ENCODE data around the gene NNMT. TPM values are rescaled to one million over a fixed set of nuclear protein-coding genes. Genes with fewer than 3 reads are reported as not detected.

The NNMT gene
- total RNA-seq, 2 experiments from 2014 or later = not detected

GRCh38 chr11:114314096-114314495, 17.9 kb downstream of the NNMT start:
- no peaks in the 10 kb centered on the region for H4K20me1 ChIP-seq (ENCODE audit: insufficient read depth, low read length)
- H2AFZ ChIP-seq (ENCODE audit: low read length) = no peak overlapping the region
- H3K79me2 ChIP-seq (ENCODE audit: insufficient read depth, low read depth, low read length) = no peaks in the 10 kb centered on the region
- BruUV-seq (replicated peaks) = no TSS peak
- no peaks in the 10 kb centered on the region for H3K36me3 ChIP-seq (ENCODE audit: insufficient read depth, low read length)
- no peaks in the 10 kb centered on the region for H3K9me2 ChIP-seq (ENCODE audit: insufficient read depth, low read length)
- no peaks in the 10 kb centered on the region for H3K9me3 ChIP-seq (ENCODE audit: low read length)
- H3K4me2 ChIP-seq (ENCODE audit: low read length) = no peak overlapping the region
- no peak overlapping the region for H3K27ac ChIP-seq (ENCODE audit: low read depth, low read length, poor library complexity, severe bottlenecking)
- H3K4me3 ChIP-seq (ENCODE audit: low read depth, low read length, poor library complexity, severe bottlenecking) = no peak overlapping the region
- intact Hi-C loops (cut with micrococcal nuclease; ENCODE audit: unreplicated experiment) = no loop called here
- ChIA-PET CTCF (ENCODE audit: unreplicated experiment) (no interaction called here), POLR2A (no interaction called here)
- no peak for DNase-seq (ENCODE audit: low spot score)
- H3K4me1 ChIP-seq (ENCODE audit: insufficient read depth, low read length, poor library complexity, severe bottlenecking) = no peaks in the 10 kb centered on the region
- TF ChIP-seq CTCF (conservative IDR thresholded peaks at IDR 0.05; ENCODE audit: low read length) (no peak), EZH2phosphoT487 (IDR thresholded peaks at IDR 0.05; ENCODE audit: borderline replicate concordance, low read depth, low read length) (no peak)

GRCh38 chr11:114315749-114316368, 19.7 kb downstream of the NNMT start:
- no peaks in the 10 kb centered on the region for H3K4me1 ChIP-seq (ENCODE audit: insufficient read depth, low read length, poor library complexity, severe bottlenecking)
- no peak overlapping the region for H3K4me2 ChIP-seq (ENCODE audit: low read length)
- ChIA-PET POLR2A (no interaction called here), CTCF (ENCODE audit: unreplicated experiment) (no interaction called here)
- no peaks in the 10 kb centered on the region for H3K79me2 ChIP-seq (ENCODE audit: insufficient read depth, low read depth, low read length)
- no peaks in the 10 kb centered on the region for H3K9me3 ChIP-seq (ENCODE audit: low read length)
- H3K9me2 ChIP-seq (ENCODE audit: insufficient read depth, low read length) = no peaks in the 10 kb centered on the region
- H3K4me3 ChIP-seq (ENCODE audit: low read depth, low read length, poor library complexity, severe bottlenecking) = no peak overlapping the region
- TF ChIP-seq EZH2phosphoT487 (IDR thresholded peaks at IDR 0.05; ENCODE audit: borderline replicate concordance, low read depth, low read length) (no peak), CTCF (conservative IDR thresholded peaks at IDR 0.05; ENCODE audit: low read length) (no peak)
- no TSS peak for BruUV-seq (replicated peaks)
- H2AFZ ChIP-seq (ENCODE audit: low read length) = no peak overlapping the region
- no peaks in the 10 kb centered on the region for H4K20me1 ChIP-seq (ENCODE audit: insufficient read depth, low read length)
- DNase-seq (ENCODE audit: low spot score) = no peak
- no peak overlapping the region for H3K27ac ChIP-seq (ENCODE audit: low read depth, low read length, poor library complexity, severe bottlenecking)
- intact Hi-C loops (cut with micrococcal nuclease; ENCODE audit: unreplicated experiment) = no loop called here
- H3K36me3 ChIP-seq (ENCODE audit: insufficient read depth, low read length) = no peaks in the 10 kb centered on the region

DNA sequence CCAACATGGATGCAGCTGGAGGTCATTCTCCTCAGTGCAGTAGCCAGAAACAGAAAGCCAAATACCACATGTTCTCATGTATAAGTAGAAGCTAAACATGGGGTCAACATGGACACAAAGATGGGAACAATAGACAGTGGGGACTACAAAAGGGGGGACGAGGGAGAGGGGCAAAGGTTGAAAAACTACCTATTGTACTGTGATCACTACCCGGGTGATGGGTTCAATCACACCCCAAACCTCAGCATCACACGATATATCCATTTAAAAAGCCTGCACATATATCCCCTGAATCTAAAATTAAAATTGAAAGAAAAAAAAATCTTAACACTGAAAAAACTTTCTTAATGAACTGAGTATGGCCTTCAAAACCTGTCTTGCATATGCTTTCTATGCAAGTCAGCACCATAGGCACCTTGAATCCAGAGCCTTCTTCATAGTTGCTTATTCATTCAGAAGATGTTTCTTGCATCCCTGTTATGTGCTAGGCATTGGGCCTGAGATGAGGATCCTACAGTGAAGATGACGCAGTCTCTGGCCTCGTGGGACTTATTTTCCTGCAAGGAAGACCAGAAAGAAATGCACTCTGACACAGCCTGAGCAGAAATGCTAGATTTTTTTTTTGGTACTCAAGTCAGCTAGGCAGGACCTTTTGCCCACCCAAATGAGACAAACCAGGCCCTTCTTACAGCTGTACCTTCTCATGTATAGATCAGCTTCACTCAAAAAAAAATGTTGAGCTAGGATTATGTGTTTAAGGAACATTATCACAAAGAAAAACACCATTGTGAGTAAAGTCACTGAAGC, 21.0 kb downstream of the NNMT start:
- no peak for TF ChIP-seq CTCF (conservative IDR thresholded peaks at IDR 0.05; ENCODE audit: low read length)
- no peak for TF ChIP-seq EZH2phosphoT487 (IDR thresholded peaks at IDR 0.05; ENCODE audit: borderline replicate concordance, low read depth, low read length)
- Histone ChIP-seq H3K9me3 (ENCODE audit: low read length) (no peaks in the 10 kb centered on the region), H3K4me1 (ENCODE audit: insufficient read depth, low read length, poor library complexity, severe bottlenecking) (no peaks in the 10 kb centered on the region), H4K20me1 (ENCODE audit: insufficient read depth, low read length) (no peaks in the 10 kb centered on the region), H3K79me2 (ENCODE audit: insufficient read depth, low read depth, low read length) (no peaks in the 10 kb centered on the region), H2AFZ (ENCODE audit: low read length) (no peak overlapping the region), H3K9me2 (ENCODE audit: insufficient read depth, low read length) (no peaks in the 10 kb centered on the region), H3K36me3 (ENCODE audit: insufficient read depth, low read length) (no peaks in the 10 kb centered on the region), H3K4me2 (ENCODE audit: low read length) (no peak overlapping the region), H3K27ac (ENCODE audit: low read depth, low read length, poor library complexity, severe bottlenecking) (no peak overlapping the region), H3K4me3 (ENCODE audit: low read depth, low read length, poor library complexity, severe bottlenecking) (no peak overlapping the region)
- BruUV-seq (replicated peaks) = no TSS peak
- ChIA-PET POLR2A (interaction anchor here (0.9 kb wide), 1 partner anchor 16 kb away, joined by 3 read pairs; no protein-coding TSS in a partner anchor), CTCF (ENCODE audit: unreplicated experiment) (no interaction called here)
- DNase-seq (ENCODE audit: low spot score) = no peak
- intact Hi-C loops (cut with micrococcal nuclease; ENCODE audit: unreplicated experiment) = no loop called here
